ENCODE measurements around the gene BHMT. TPM values are rescaled to one million over a fixed set of nuclear protein-coding genes. Genes with fewer than 3 reads are reported as not detected.

BHMT gene
- total and polyA plus RNA-seq, 9 of the 15 experiments (the other 6 are each of a cell fraction or from before 2014, with no cell fraction given), result not detected

- in situ Hi-C loops (cut with MboI), result no loop called here
- WGBS (ENCODE audit: insufficient coverage, low coverage, missing lambda C conversion rate), result 0% methylated on average over 2 of the region's 2 CpGs
Observed at GRCh38 chr5:79080804-79081203, 30.8 kb upstream of the BHMT start.

More at GRCh38 chr5:79080804-79081203, 30.8 kb upstream of the BHMT start:
- Histone ChIP-seq H3K9me3 (replicated peaks; ENCODE audit: control insufficient read depth, insufficient read depth, low read depth, low read length) (no peaks in the 10 kb centered on the region), H3K36me3 (ENCODE audit: control insufficient read depth, insufficient read depth, low read length) (no peaks in the 10 kb centered on the region), H3K9me1 (ENCODE audit: control insufficient read depth, insufficient read depth, low read length) (no peaks in the 10 kb centered on the region), H3K79me2 (ENCODE audit: control insufficient read depth, insufficient read depth, low read length) (no peaks in the 10 kb centered on the region), H3K27ac (ENCODE audit: extremely low read depth, low read depth, low read length) (no peak overlapping the region), H3K4me1 (replicated peaks in 1 of 2; ENCODE audit: control insufficient read depth in 2 of 2, insufficient read depth in 2 of 2, low read length in 2 of 2) (no peaks in the 10 kb centered on the region), H4K20me1 (replicated peaks; ENCODE audit: control insufficient read depth, insufficient read depth, low read length) (no peaks in the 10 kb centered on the region), H3K4me3 (no peak overlapping the region), H3K27me3 (ENCODE audit: control insufficient read depth in 2 of 2, insufficient read depth in 2 of 2, low read length in 2 of 2) (peaks cover 11 to 22% of the 10 kb centered on the region in 2 experiments; a peak in 4 of 5 replicates), H2AFZ (ENCODE audit: low read depth, low read length) (no peak overlapping the region), H3K9ac (ENCODE audit: insufficient read depth in 1 of 2, low read depth in 2 of 2, low read length in 2 of 2) (no peak overlapping the region), H3K4me2 (ENCODE audit: insufficient read depth, low read length) (no peak overlapping the region)
- ATAC-seq (no peak), DNase-seq (ENCODE audit: extremely low read depth in 1 of 4, low spot score in 3 of 4) (no peak), FAIRE-seq (no peak)
- intact Hi-C loops (cut with micrococcal nuclease), result no loop called here
- CTCF ChIA-PET (ENCODE audit: low intra/inter-chr PET ratio), result interaction anchor here (0.6 kb wide), 1 partner anchor 338 kb away, joined by 3 read pairs; no protein-coding TSS in a partner anchor
- POLR2A ChIA-PET, result no interaction called here
- TF ChIP-seq NFYB (IDR thresholded peaks at IDR 0.05; ENCODE audit: extremely low read depth, insufficient read length) (no peak), HMG20B (CRISPR knock-in tag; IDR thresholded peaks at IDR 0.05) (no peak), ZNF766 (CRISPR knock-in tag; conservative IDR thresholded peaks at IDR 0.05) (no peak), ZNF311 (CRISPR knock-in tag; IDR thresholded peaks at IDR 0.05) (no peak), E2F1 (CRISPR knock-in tag; IDR thresholded peaks at IDR 0.05) (no peak), THRA (IDR thresholded peaks at IDR 0.05) (no peak), ZFP30 (CRISPR knock-in tag; IDR thresholded peaks at IDR 0.05; ENCODE audit: borderline replicate concordance) (no peak), NFATC3 (IDR thresholded peaks at IDR 0.05) (no peak), THAP12 (CRISPR knock-in tag; IDR thresholded peaks at IDR 0.05) (no peak)
- no TSS peak for BruUV-seq (replicated peaks)
